ENCODE data around the gene COQ5.

The COQ5 gene

DNA sequence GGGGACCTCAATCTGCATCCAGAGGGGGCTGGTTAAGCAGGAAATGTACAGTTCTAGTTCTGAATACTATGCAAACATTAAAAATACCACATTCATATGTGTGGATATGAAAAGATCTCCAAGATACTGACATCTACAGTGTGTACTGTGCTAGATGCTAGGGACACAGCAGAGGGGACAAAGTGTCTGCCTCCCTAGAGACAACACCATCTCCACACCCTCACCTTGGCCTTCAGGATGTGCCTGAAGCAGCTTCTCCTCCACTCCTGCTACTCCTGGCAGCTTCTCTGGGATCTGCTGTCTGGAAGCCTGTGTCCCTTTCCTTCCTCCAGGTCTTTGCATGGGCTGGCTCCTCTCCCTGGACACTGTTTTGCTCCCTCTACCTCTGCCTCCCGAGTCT is 48.7 kb downstream of the COQ5 start:
- DNase-seq = no peak

DNA sequence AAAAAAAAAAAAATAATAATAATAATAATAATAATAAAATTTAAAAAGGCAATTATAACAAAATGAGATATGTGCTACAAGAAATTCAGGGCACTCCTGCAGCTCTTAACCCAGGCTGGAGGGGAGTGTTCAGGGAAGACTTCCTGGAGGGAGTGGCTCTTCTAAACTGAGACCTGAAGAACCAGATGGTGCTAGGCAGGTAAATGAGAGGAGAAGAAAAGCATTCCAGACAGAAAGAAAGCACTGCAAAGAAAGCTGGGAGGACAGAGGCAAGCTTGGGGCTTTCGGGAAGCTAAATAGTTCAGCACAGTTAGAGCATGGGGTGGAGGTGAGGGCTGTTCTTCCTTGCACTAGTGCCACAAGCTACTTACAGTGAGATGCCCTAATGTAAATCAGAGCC is 49.5 kb downstream of the COQ5 start:
- DNase-seq = no peak

- no peak for DNase-seq
Measured at GRCh38 chr12:120475643-120476042, 53.3 kb downstream of the COQ5 start.

- no peak for DNase-seq
Measured at GRCh38 chr12:120474616-120474960, 54.4 kb downstream of the COQ5 start.

GRCh38 chr12:120473807-120474615 is 54.9 kb downstream of the COQ5 start:
- DNase-seq = no peak

- no peak for DNase-seq
Measured at GRCh38 chr12:120472521-120472920, 56.4 kb downstream of the COQ5 start.

DNA sequence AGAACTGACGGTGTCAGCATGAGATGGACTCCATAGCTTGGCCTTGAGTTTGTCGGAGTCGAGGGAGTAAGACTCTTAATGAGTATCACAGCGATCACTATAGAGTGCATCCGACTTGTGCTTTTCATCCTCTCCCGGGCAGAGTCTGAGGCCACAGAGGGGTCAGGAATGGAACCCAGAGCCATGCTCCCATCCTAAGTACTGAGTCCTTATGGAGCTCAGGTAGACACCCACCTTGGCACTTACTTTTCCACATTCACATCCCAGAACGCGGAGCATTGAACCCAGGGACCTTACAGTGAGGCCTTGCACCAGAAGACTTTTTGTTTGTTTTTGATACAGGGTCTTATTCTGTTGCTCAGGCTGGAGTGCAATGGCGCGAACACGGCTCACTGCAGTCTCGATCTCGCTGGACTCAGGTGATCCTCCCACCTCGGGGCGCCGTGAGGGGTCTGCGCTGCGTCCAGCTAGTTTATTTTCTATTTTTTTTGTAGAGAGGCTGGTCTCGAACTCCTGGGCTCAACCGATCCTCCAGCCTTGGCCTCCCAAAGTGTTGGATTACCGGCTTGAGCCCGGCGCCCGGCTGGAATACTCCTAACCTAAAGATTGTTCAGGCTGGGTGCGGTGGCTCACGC is 58.7 kb downstream of the COQ5 start:
- no peak for DNase-seq

GRCh38 chr12:120469450-120470149 is 59.4 kb downstream of the COQ5 start, which contains the start of gene SRSF9:
TSS of gene SRSF9 (minus strand) at chr12:120469748. CDS start at chr12:120469609, 139 bp downstream.
- peak; percentile 97 for DNase-seq

GRCh38 chr12:120468821-120469449 is 60.0 kb downstream of the COQ5 start:
- peak; percentile 54 for DNase-seq

GRCh38 chr12:120468325-120468820 is 60.6 kb downstream of the COQ5 start:
- DNase-seq = peak; percentile 17

DNA sequence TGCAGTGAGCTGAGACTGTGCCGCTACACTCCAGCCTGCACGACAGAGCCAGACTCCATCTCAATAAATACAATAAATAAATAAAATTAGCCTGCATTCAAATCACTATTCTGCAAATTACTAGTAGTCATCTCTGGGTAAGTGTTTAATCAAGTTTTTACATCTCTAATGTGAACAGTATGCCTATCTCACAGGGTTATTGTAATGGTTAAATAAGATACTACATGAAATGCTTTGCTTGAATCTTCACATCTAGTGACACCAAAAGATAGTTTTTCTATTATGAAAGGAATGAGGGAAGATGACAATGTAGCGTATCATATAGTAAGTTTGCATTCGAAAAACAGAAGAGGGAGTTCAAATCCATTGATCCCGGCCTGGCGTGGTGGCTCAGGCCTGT is 61.5 kb downstream of the COQ5 start:
- no peak for DNase-seq

DNA sequence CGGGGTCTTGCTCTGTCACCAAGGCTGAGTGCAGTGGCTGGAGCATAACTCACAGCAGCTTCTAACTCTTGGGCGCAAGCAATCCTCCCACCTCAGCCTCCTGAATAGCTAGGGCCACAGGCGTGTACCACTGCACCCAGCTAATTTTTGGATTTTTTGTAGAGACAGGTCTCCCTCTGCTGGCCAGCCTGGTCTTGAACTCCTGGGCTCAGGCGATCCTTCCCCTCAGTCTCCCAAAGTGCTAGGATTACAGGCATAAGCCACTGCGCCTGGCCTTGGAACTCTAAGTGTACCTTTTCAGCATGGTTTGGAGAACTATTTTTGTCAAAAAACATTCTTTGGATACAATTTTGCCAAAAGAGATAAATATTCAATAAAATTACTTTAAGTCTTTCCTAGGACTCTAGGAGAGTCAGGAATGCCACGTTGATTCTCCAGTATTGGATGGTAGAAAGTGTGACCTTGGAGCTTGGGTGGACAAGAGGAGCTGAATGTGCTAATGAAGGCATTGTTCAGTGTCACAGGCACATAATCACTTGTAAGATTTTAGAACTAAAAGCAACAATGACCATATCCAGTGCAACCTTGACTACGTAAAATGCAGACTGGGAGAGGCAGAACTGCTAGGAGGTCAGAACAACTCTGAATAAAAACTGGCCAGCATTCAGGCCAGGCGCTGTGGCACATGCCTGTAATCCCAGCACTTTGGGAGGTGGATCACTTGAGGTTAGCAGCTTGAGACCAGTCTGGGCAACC is 62.2 kb downstream of the COQ5 start:
- DNase-seq = peak; percentile 44

GRCh38 chr12:120465756-120466155 is 63.2 kb downstream of the COQ5 start:
- no peak for DNase-seq

GRCh38 chr12:120463712-120464111 is 65.2 kb downstream of the COQ5 start:
- DNase-seq = no peak

- DNase-seq = no peak
Measured at GRCh38 chr12:120462099-120462640, 66.8 kb downstream of the COQ5 start.

GRCh38 chr12:120460157-120460556 is 68.8 kb downstream of the COQ5 start:
- DNase-seq = no peak

DNA sequence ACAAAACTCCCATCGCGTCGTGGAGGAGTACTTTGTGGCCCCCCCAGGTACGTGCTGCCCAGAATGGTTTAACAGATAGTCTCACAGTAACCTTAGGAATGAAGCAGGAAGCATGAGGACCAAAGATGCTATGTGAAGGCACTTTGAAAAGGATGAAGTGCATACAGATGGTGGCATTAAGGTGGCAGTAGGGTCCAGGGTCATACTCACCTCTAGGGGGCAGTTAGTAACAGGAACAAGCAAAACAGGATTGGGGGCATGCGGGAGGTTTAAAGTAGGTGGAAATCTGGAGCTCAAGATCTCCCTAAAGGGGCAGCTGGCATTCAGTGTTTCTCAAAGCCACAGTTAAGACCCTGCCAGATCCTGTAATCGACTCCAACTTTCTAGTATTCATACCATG is 71.8 kb downstream of the COQ5 start:
- no peak for DNase-seq

DNA sequence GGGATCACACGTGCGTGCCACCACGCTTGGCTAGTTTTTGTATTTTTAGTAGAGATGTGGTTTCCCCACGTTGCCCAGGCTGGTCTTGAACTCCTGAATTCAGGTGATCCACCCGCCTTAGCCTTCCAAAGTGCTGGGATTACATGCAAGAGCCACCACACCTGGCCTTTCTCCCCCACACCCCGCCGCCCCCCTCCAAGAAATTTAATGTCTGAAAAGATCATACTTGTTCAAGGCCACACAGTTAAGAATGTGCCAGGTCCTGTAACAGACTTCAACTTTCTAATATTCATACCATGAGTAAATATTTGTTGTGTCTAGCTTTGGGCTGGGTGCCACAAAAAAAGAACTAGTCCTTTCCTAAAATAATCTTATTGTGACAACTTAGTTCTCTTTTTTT is 73.7 kb downstream of the COQ5 start:
- no peak for DNase-seq

DNA sequence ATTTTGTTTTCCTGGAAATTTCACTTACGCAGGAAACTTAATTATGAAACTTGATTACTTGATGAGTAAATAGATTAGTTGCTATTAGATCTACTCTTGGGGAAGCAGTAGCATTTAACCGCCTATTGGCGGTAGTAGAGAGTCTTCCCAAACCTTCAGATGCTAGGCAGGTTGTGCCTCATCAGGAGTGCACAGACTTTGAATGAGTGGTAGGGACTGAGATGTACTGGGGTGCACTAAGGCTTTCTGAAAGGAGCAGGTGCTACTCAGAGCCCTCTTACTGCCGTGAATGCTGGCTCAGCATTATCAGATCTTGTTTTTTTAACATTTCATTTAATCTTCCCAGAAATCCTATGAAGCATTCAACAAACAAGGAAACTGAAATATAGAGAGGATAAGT is 75.0 kb downstream of the COQ5 start:
- peak; percentile 27 for DNase-seq
